ENCODE measurements around the gene PTPRD.

The PTPRD gene

GRCh38 chr9:8815931-8816330 is 1796.9 kb downstream of the PTPRD start:
- Histone ChIP-seq H3K4me3 (ENCODE audit: low read length, poor library complexity, severe bottlenecking) (no peak overlapping the region), H2AFZ (ENCODE audit: low read length) (no peak overlapping the region), H3K9me3 (ENCODE audit: insufficient read depth, low read depth, low read length) (no peaks in the 10 kb centered on the region), H3K9me2 (replicated peaks; ENCODE audit: low read depth, low read length) (no peaks in the 10 kb centered on the region), H3K9ac (ENCODE audit: low read depth, low read length, poor library complexity, severe bottlenecking) (no peak overlapping the region), H3K27me3 (ENCODE audit: insufficient read depth, low read length, poor library complexity, severe bottlenecking) (no peaks in the 10 kb centered on the region), H3K36me3 (ENCODE audit: insufficient read depth, low read length) (peaks cover 23% of the 10 kb centered on the region), H3K4me2 (ENCODE audit: low read depth, low read length, poor library complexity, severe bottlenecking) (no peak overlapping the region), H3F3A (ENCODE audit: low read depth) (no peaks in the 10 kb centered on the region; the same call in 1 of the 2 replicates), H3K79me2 (ENCODE audit: insufficient read depth, low read length) (peaks cover 96% of the 10 kb centered on the region), H3K4me1 (ENCODE audit: insufficient read depth, low read length, poor library complexity, severe bottlenecking) (peaks cover 21% of the 10 kb centered on the region), H4K20me1 (ENCODE audit: insufficient read depth, low read length, poor library complexity, severe bottlenecking) (peaks cover 65% of the 10 kb centered on the region)
- TF ChIP-seq CTCF (conservative IDR thresholded peaks at IDR 0.05; ENCODE audit: low read length), result no peak
- no peak for TF ChIP-seq EZH2phosphoT487 (IDR thresholded peaks at IDR 0.05; ENCODE audit: borderline replicate concordance)

GRCh38 chr9:8815219-8815618 is 1797.6 kb downstream of the PTPRD start:
- H3K79me2 ChIP-seq (ENCODE audit: insufficient read depth, low read length), result peaks cover 96% of the 10 kb centered on the region
- TF ChIP-seq EZH2phosphoT487 (IDR thresholded peaks at IDR 0.05; ENCODE audit: borderline replicate concordance) (no peak), CTCF (conservative IDR thresholded peaks at IDR 0.05; ENCODE audit: low read length) (no peak)
- H3K9me2 ChIP-seq (replicated peaks; ENCODE audit: low read depth, low read length), result no peaks in the 10 kb centered on the region
- H3K9ac ChIP-seq (ENCODE audit: low read depth, low read length, poor library complexity, severe bottlenecking), result no peak overlapping the region
- no peaks in the 10 kb centered on the region for H3K27me3 ChIP-seq (ENCODE audit: insufficient read depth, low read length, poor library complexity, severe bottlenecking)
- peaks cover 27% of the 10 kb centered on the region for H3K36me3 ChIP-seq (ENCODE audit: insufficient read depth, low read length)
- H3K4me3 ChIP-seq (ENCODE audit: low read length, poor library complexity, severe bottlenecking), result no peak overlapping the region
- H3K9me3 ChIP-seq (ENCODE audit: insufficient read depth, low read depth, low read length), result no peaks in the 10 kb centered on the region
- no peaks in the 10 kb centered on the region; the same call in 1 of the 2 replicates for H3F3A ChIP-seq (ENCODE audit: low read depth)
- peaks cover 70% of the 10 kb centered on the region for H4K20me1 ChIP-seq (ENCODE audit: insufficient read depth, low read length, poor library complexity, severe bottlenecking)
- no peak overlapping the region for H2AFZ ChIP-seq (ENCODE audit: low read length)
- H3K4me1 ChIP-seq (ENCODE audit: insufficient read depth, low read length, poor library complexity, severe bottlenecking), result peaks cover 19% of the 10 kb centered on the region
- H3K4me2 ChIP-seq (ENCODE audit: low read depth, low read length, poor library complexity, severe bottlenecking), result no peak overlapping the region

GRCh38 chr9:8812888-8813287 is 1799.9 kb downstream of the PTPRD start:
- no peaks in the 10 kb centered on the region for H3K27me3 ChIP-seq (ENCODE audit: insufficient read depth, low read length, poor library complexity, severe bottlenecking)
- no peaks in the 10 kb centered on the region; the same call in 1 of the 2 replicates for H3F3A ChIP-seq (ENCODE audit: low read depth)
- H3K4me1 ChIP-seq (ENCODE audit: insufficient read depth, low read length, poor library complexity, severe bottlenecking), result peaks cover 28% of the 10 kb centered on the region
- H4K20me1 ChIP-seq (ENCODE audit: insufficient read depth, low read length, poor library complexity, severe bottlenecking), result peaks cover 78% of the 10 kb centered on the region
- no peak overlapping the region for H3K4me3 ChIP-seq (ENCODE audit: low read length, poor library complexity, severe bottlenecking)
- H3K9me2 ChIP-seq (replicated peaks; ENCODE audit: low read depth, low read length), result no peaks in the 10 kb centered on the region
- no peak overlapping the region for H2AFZ ChIP-seq (ENCODE audit: low read length)
- TF ChIP-seq CTCF (conservative IDR thresholded peaks at IDR 0.05; ENCODE audit: low read length) (no peak), EZH2phosphoT487 (IDR thresholded peaks at IDR 0.05; ENCODE audit: borderline replicate concordance) (no peak)
- peaks cover 31% of the 10 kb centered on the region for H3K36me3 ChIP-seq (ENCODE audit: insufficient read depth, low read length)
- H3K9me3 ChIP-seq (ENCODE audit: insufficient read depth, low read depth, low read length), result no peaks in the 10 kb centered on the region
- H3K9ac ChIP-seq (ENCODE audit: low read depth, low read length, poor library complexity, severe bottlenecking), result no peak overlapping the region
- no peak overlapping the region for H3K4me2 ChIP-seq (ENCODE audit: low read depth, low read length, poor library complexity, severe bottlenecking)
- H3K79me2 ChIP-seq (ENCODE audit: insufficient read depth, low read length), result peaks cover 98% of the 10 kb centered on the region

All from Loucy (cell line).